Lung (tissue), 12 donors: ENCODE data around the gene ADIG. TPM values are rescaled to one million over a fixed set of nuclear protein-coding genes. Genes with fewer than 3 reads are reported as not detected.

ENCODE experiments used
- ATAC-seq: fragments of 200-7000 bp; cut with Tn5 transposase; one replicate; pipeline ENCODE4 v1.9.1; 2020; ENCODE audit warnings: moderate number of reproducible peaks; ENCODE audit not compliant: insufficient read depth, low FRiP score
- DNase-seq, 3 donors: peaks; one replicate each; pipeline ENCODE4 v3.0.0-alpha.2; 2013 to 2017
- H3K27ac ChIP-seq, 2 donors: one replicate each; pipeline ENCODE4 v1.5.1; 2013; ENCODE audit warnings: mild to moderate bottlenecking in 2 of 2, moderate library complexity in 2 of 2, control low read depth in 1 of 2, inconsistent platforms in 1 of 2, low read depth in 1 of 2, low read length in 1 of 2
- H3K27me3 ChIP-seq, 3 donors: one replicate each; pipeline ENCODE4 v1.5.1; 2013; ENCODE audit warnings: low read length in 2 of 3; ENCODE audit not compliant: control insufficient read depth in 3 of 3, insufficient read depth in 3 of 3
- H3K36me3 ChIP-seq, 4 donors: one replicate each; pipeline ENCODE4 v1.5.1; 2013; ENCODE audit warnings: low read length in 4 of 4, mild to moderate bottlenecking in 1 of 4, moderate library complexity in 1 of 4; ENCODE audit not compliant: control insufficient read depth in 4 of 4, insufficient read depth in 4 of 4
- H3K4me1 ChIP-seq, 5 donors: one replicate each; pipeline ENCODE4 v1.5.1; 2013; ENCODE audit warnings: low read length in 5 of 5, mild to moderate bottlenecking in 2 of 5, moderate library complexity in 1 of 5; ENCODE audit not compliant: control insufficient read depth in 5 of 5, insufficient read depth in 5 of 5
- H3K4me3 ChIP-seq: one replicate; pipeline ENCODE4 v1.5.1; 2013; ENCODE audit warnings: mild to moderate bottlenecking, control low read depth, moderate library complexity
- H3K9ac ChIP-seq, 2 donors: one replicate each; pipeline ENCODE4 v1.5.1; 2013; ENCODE audit warnings: low read length in 2 of 2, control low read depth in 1 of 2; ENCODE audit not compliant: insufficient read depth in 1 of 2
- H3K9me3 ChIP-seq, 4 donors: one replicate each; pipeline ENCODE4 v1.5.1; 2013; ENCODE audit warnings: low read length in 3 of 4, mild to moderate bottlenecking in 1 of 4, moderate library complexity in 1 of 4; ENCODE audit not compliant: control insufficient read depth in 4 of 4, insufficient read depth in 3 of 4
- WGBS, 2 donors: extraction: QIAGEN DNeasy Blood & Tissue Kit; methylation state at CpG; one replicate each; pipeline ENCODE4 v1.1.7; 2013; 5-methylcytosine and 5-hydroxymethylcytosine counted together
- polyA plus RNA-seq, 2 donors: library from polyadenylated mRNA; stranded (reverse); fragments of 200-250 nt; gene quantifications; one replicate each; pipeline ENCODE4 v1.2.1, GENCODE V29; 2013
- total RNA-seq, 2 donors: library from RNA; depleted of rRNA in 1 of 2; stranded (reverse); fragments of >200 nt in 1 of 2; gene quantifications; one replicate each; pipeline ENCODE4 v1.2.1, GENCODE V29; 2014 to 2021
- TF ChIP-seq, protein P1 (sequence below): IDR thresholded peaks from 2 replicates; pipeline ENCODE4 v1.5.1; 2012; ENCODE audit warnings: mild to moderate bottlenecking; ENCODE audit errors: control extremely low read depth, extremely low read depth
- donor health status: control.
- donor health status: control.
- donor health status: Bipolar disorder and iron deficiency.
- donor health status: healthy.
- donor health status: DM: yes; HTN: yes; CAD: no.

Gene ADIG
- total and polyA plus RNA-seq, 4 donors: not detected

DNA sequence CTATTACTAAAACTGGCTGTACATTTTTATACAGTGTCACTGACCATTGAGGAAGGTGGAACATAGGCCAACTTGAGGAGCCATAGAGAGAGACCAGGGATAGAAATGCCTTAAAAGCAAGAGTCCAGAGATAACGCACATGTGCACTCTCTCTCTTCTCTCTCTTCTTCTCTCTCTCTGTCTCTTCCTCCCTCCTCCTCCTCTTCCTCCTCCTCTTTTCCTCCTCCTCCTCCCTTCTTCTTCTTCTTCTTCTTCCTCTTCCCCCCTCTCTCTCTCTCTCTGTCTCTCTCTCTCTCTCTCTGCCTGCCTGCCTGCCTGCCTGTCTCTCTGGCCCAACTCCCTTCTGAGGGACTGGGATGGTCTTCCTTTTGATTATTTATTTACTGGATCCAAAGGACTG lies 16.3 kb upstream of the ADIG start:
- no peaks in the 10 kb centered on the region for H3K4me1 ChIP-seq
- peaks cover 7 to 31% (median 17%) of the 10 kb centered on the region in 4 donors for H3K36me3 ChIP-seq
- no peak overlapping the region for H3K4me3 ChIP-seq
- H3K9ac ChIP-seq: no peak overlapping the region
- no peak for DNase-seq
- TF ChIP-seq, protein P1, sequence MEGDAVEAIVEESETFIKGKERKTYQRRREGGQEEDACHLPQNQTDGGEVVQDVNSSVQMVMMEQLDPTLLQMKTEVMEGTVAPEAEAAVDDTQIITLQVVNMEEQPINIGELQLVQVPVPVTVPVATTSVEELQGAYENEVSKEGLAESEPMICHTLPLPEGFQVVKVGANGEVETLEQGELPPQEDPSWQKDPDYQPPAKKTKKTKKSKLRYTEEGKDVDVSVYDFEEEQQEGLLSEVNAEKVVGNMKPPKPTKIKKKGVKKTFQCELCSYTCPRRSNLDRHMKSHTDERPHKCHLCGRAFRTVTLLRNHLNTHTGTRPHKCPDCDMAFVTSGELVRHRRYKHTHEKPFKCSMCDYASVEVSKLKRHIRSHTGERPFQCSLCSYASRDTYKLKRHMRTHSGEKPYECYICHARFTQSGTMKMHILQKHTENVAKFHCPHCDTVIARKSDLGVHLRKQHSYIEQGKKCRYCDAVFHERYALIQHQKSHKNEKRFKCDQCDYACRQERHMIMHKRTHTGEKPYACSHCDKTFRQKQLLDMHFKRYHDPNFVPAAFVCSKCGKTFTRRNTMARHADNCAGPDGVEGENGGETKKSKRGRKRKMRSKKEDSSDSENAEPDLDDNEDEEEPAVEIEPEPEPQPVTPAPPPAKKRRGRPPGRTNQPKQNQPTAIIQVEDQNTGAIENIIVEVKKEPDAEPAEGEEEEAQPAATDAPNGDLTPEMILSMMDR: no peak
- H3K27me3 ChIP-seq: no peaks in the 10 kb centered on the region
- H3K27ac ChIP-seq: no peak overlapping the region
- no peaks in the 10 kb centered on the region for H3K9me3 ChIP-seq
- ATAC-seq: no peak
- 97 to 100% methylated on average over 1 of the region's 1 CpG for WGBS, 2 donors

DNA sequence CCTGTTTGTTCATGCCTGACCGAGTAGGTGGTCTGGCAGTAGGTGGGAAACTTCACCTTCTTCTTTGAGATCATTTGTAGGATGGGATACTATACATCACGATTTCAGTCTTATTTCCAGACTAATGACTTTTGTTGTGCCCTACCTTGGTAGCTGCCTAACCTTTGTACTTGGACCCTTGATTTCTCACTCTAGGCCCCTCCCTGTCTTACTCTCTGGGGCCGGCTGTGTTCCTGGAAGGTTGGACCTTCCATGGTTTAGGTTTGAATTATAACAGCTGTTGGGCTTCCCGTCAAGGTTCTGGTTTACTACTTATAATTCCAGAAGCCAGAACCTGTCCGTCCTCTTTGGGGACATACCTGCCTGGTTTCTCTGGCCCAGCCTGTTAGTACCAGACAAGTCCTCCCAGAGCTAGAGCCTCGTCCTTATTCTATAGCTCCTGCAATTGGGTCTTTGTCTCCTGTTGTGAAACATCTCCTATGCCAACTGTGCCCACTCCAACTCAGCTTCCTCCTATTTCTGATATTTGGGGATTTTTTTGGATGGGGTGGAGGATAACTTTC lies 14.9 kb upstream of the ADIG start:
- WGBS, 2 donors: 91 to 93% methylated on average over 6 of the region's 6 CpGs
- Histone ChIP-seq H3K36me3 (peaks cover 6 to 32% (median 16%) of the 10 kb centered on the region in 4 donors), H3K9ac (no peak overlapping the region), H3K27ac (no peak overlapping the region), H3K27me3 (no peaks in the 10 kb centered on the region), H3K4me1 (no peaks in the 10 kb centered on the region), H3K9me3 (no peaks in the 10 kb centered on the region), H3K4me3 (no peak overlapping the region)
- no peak for DNase-seq
- TF ChIP-seq, protein P1: no peak
- no peak for ATAC-seq

GRCh38 chr20:38569747-38570525 lies 11.1 kb upstream of the ADIG start:
- H3K4me1 ChIP-seq: no peaks in the 10 kb centered on the region
- H3K36me3 ChIP-seq: peaks cover 6 to 32% (median 11%) of the 10 kb centered on the region in 4 donors
- no peak overlapping the region for H3K4me3 ChIP-seq
- H3K27ac ChIP-seq: no peak overlapping the region
- no peaks in the 10 kb centered on the region for H3K9me3 ChIP-seq
- 63 to 74% methylated on average over 5 of the region's 5 CpGs for WGBS, 2 donors
- ATAC-seq (no peak), DNase-seq (no peak)
- H3K9ac ChIP-seq: no peak overlapping the region
- TF ChIP-seq, protein P1: no peak
- H3K27me3 ChIP-seq: no peaks in the 10 kb centered on the region
